Stimulated activated effector memory CD8-positive, alpha-beta T cell treated with anti-CD3 and anti-CD28 coated beads, Interleukin-12 subunit alpha, Interleukin-12 subunit beta, amount 100 ng/mL, for 72 hours (primary cell): ENCODE data around the gene AHCYL2.
"Not testable (repeated sequence)": the region's sequence is repeated elsewhere in the genome, so short reads cannot be mapped to it uniquely, and the experiment has no call there.

Source experiments
- ATAC-seq: fragments of 150-1000 bp; cut with Tn5 transposase; 2 replicates; pipeline ENCODE4 v1.10.0; 2021
- DNase-seq, 2 donors: peaks; one replicate each; pipeline ENCODE4 v3.0.0; 2021 to 2022; ENCODE audit warnings: low spot score in 2 of 2
- H3K27ac Mint-ChIP-seq: one replicate; pipeline ENCODE4 v1.8.0; 2022; ENCODE audit warnings: mild to moderate bottlenecking, mixed read lengths
- H3K36me3 Mint-ChIP-seq: one replicate; pipeline ENCODE4 v1.8.0; 2022; ENCODE audit warnings: mild to moderate bottlenecking, mixed read lengths
- H3K4me1 Mint-ChIP-seq: one replicate; pipeline ENCODE4 v1.8.0; 2022; ENCODE audit warnings: mixed read lengths
- H3K4me3 Mint-ChIP-seq: one replicate; pipeline ENCODE4 v1.8.0; 2022; ENCODE audit warnings: mild to moderate bottlenecking, mixed read lengths
- H3K9me3 Mint-ChIP-seq: one replicate; pipeline ENCODE4 v1.8.0; 2022; ENCODE audit warnings: mixed read lengths

Gene AHCYL2

DNA sequence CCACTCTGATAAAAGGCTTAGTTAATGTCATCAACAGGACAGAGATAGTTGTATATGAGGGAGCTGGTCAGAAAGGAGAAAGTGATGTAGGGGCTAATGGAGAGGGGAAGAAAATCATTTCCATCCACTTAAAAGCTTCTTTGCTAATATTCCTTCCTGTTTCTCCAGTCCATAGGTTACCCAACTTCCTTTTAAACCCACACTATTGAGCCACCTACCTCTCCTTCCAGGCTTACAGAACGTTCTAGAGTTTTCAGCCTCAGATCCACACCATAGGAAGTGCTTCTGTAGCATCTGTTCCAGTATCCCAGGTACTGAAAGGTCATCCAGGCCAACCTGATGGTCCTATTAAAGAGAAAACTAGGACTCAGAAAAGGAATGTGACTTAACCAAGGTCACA lies 237.6 kb downstream of the AHCYL2 start:
- Mint-ChIP-seq H3K4me1 (no peaks in the 10 kb centered on the region), H3K36me3 (no peaks in the 10 kb centered on the region), H3K4me3 (no peak overlapping the region), H3K27ac (no peak overlapping the region), H3K9me3 (no peaks in the 10 kb centered on the region)
- DNase-seq (no peak), ATAC-seq (no peak)

DNA sequence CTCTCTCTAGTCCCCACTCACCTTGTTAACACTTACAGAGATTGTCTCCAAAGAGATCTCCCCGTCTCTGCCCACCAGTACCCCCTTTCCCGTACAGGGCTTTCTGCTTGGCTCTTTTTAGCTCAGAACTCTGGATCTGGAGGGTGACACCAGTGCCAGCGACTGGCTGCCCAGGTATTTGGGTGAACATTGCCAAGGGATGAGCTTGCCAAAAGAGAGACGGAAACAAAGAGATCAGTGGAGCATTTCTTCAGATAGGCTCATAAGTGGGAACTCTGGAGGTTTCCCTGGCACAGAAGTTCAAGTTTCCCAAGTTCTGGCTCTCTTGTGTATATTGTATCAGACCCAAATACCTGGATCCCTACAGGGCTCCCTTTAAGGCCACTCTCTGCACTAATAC lies 239.4 kb downstream of the AHCYL2 start:
- peaks cover 14% of the 10 kb centered on the region for H3K36me3 Mint-ChIP-seq
- H3K4me3 Mint-ChIP-seq, result no peak overlapping the region
- DNase-seq (no peak), ATAC-seq (no peak)
- no peaks in the 10 kb centered on the region for H3K9me3 Mint-ChIP-seq
- H3K27ac Mint-ChIP-seq, result no peak overlapping the region
- no peaks in the 10 kb centered on the region for H3K4me1 Mint-ChIP-seq

DNA sequence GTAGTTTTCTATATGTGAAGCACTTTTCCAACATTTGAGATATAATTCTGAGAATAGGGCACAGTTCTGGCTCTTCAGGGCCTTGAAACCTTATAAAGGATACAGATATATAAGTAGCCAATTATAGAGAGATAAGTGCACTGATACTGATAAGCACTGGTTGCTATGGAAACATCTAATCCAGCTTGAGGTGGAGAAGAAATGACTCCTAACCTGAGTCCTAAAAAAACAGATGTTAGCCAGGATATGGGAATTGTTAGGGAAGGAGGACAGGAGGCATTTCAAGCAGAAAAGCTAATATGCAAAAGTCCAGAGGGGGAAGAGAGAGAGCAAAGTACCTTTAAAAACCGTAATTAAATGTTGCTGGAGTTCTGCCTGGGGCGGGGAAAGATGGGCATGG lies 240.2 kb downstream of the AHCYL2 start:
- H3K4me1 Mint-ChIP-seq, result no peaks in the 10 kb centered on the region
- H3K9me3 Mint-ChIP-seq, result no peaks in the 10 kb centered on the region
- no peak overlapping the region for H3K27ac Mint-ChIP-seq

DNA sequence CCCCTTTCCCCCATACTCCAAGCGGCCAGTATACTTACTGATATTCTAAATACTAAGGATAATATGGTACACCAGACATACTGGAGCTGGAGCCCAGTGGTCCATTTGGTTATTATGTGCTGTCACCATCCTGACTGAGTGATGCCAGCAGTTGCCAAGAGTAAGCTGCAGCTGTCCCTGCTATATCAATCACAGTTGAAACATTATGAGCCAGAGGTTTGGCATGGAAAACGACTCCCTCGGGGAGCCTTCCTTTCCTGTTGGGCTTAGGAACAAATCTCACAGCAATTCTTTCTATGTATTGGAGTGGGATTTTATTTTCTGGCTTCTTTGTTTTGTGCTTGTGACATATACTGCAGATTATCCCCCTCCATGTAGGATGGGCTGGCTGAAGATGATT lies 242.0 kb downstream of the AHCYL2 start:
- Mint-ChIP-seq H3K27ac (no peak overlapping the region), H3K9me3 (no peaks in the 10 kb centered on the region), H3K36me3 (peaks cover 27% of the 10 kb centered on the region), H3K4me3 (no peak overlapping the region), H3K4me1 (peaks cover 12% of the 10 kb centered on the region)
- ATAC-seq, result no peak
- DNase-seq, result no peak

More for the DNA sequence above, 240.2 kb downstream of the AHCYL2 start:
- H3K4me3 Mint-ChIP-seq, result no peak overlapping the region
- DNase-seq (no peak), ATAC-seq (no peak)
- peaks cover 14% of the 10 kb centered on the region for H3K36me3 Mint-ChIP-seq

DNA sequence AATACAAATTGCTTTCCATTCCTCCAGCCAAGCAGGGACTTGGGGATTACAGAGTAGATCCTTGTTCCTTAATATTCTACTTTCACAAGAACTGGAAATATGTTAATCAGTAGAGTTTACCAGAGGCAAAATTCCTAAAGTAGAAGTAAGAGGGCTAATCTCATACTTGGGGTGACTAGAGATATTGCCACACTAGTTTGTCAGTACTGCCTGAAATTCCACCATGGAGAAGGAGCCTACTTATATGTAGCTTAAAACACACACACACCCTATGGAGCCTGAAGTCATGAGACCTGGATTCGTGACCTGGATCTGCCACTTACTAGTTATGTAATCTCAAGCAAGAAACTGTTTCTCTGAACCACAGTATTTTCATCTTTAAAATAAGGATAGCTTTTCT lies 243.3 kb downstream of the AHCYL2 start:
- H3K4me1 Mint-ChIP-seq, result peaks cover 12% of the 10 kb centered on the region
- H3K36me3 Mint-ChIP-seq, result peaks cover 40% of the 10 kb centered on the region
- no peaks in the 10 kb centered on the region for H3K9me3 Mint-ChIP-seq
- ATAC-seq (no peak), DNase-seq (no peak)
- H3K27ac Mint-ChIP-seq, result peak overlapping the region; percentile 45
- H3K4me3 Mint-ChIP-seq, result no peak overlapping the region

DNA sequence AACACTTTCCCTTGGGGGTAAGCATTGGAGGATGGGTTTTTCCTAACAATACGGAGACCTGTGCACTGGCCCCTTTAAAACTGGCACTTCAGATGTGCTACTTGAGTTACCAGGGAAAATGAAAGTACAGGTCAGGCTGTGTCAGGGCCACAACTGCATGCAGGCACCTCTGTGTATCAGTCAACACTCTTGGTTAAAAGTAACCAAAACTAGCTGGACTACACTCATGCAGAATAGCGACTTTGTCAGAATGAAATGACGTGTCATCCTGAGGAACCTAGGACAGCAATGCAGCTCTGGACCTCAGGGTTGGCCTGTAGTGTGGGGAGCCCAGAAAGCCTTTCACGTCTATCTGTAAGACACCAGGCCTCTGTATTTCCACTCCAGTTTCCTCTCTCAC lies 243.7 kb downstream of the AHCYL2 start:
- Mint-ChIP-seq H3K27ac (peak overlapping the region; percentile 45), H3K36me3 (peaks cover 45% of the 10 kb centered on the region), H3K9me3 (no peaks in the 10 kb centered on the region), H3K4me3 (no peak overlapping the region), H3K4me1 (peaks cover 12% of the 10 kb centered on the region)
- DNase-seq, result no peak
- ATAC-seq, result peak; percentile 83

DNA sequence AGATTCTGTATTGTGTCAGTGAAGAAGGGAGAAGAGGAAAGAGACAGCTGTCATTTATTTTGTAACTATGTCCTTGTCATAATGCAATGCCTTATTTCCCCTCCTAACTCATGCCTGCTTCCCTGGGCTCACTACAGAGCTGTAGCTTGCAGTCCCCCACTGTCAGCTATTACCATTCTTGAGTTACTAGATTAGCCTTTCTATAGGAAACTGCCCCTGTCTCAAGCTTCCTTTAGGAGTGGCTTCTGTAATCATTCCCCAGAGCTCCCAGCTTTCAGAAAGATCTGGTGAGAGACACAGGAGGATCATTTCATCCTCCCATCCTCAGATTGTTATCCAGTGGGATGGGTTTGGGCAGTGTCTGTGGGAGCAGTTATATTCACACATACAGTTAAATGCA lies 245.1 kb downstream of the AHCYL2 start:
- H3K9me3 Mint-ChIP-seq, result no peaks in the 10 kb centered on the region
- no peak for ATAC-seq
- DNase-seq, result no peak
- H3K4me3 Mint-ChIP-seq, result no peak overlapping the region
- H3K36me3 Mint-ChIP-seq, result peaks cover 59% of the 10 kb centered on the region
- no peak overlapping the region for H3K27ac Mint-ChIP-seq
- peaks cover 12% of the 10 kb centered on the region for H3K4me1 Mint-ChIP-seq

DNA sequence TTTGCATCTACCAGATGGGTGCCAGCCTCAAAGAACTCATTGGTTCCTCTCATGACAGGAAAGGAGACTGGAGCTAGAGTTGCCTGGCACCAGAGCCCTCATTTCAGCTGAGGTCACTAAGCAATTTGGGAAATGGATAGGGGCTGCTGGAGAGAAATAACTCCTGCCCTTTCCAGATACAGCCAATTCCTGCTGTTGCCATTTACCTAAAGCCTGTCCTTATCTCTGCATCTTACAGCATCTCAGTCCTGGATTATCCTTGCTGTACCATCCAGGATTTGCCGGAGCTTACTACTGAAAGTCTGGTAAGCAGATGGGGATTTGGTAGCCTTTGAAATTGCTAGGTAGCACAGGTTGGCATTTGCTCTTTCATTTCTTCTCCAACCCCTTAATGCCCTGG lies 245.6 kb downstream of the AHCYL2 start:
- no peak overlapping the region for H3K4me3 Mint-ChIP-seq
- peaks cover 64% of the 10 kb centered on the region for H3K36me3 Mint-ChIP-seq
- peaks cover 12% of the 10 kb centered on the region for H3K4me1 Mint-ChIP-seq
- ATAC-seq (no peak), DNase-seq (no peak)
- H3K27ac Mint-ChIP-seq, result no peak overlapping the region
- H3K9me3 Mint-ChIP-seq, result no peaks in the 10 kb centered on the region

DNA sequence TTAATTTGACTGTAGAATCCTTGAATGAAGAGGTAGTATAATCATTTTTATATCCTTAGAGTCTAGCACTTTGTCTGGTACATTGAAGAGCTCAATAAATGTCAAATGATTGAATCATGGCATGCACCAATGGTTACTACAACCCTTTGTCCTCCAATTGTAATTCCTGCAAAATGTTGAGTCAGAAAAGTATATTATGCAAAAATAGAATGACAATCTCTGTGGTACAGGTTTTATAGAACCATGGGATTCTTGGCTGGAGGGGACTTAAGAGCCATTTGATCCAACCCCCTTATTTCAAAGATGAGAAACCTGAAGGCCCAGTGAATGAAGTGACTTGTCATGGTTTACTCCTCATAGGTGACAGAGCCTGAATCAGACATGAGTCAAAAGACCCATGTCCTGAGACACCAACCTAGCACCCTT lies 246.6 kb downstream of the AHCYL2 start:
- H3K4me3 Mint-ChIP-seq, result no peak overlapping the region
- DNase-seq (no peak), ATAC-seq (peak; percentile 85)
- H3K27ac Mint-ChIP-seq, result no peak overlapping the region
- peaks cover 70% of the 10 kb centered on the region for H3K36me3 Mint-ChIP-seq
- H3K9me3 Mint-ChIP-seq, result no peaks in the 10 kb centered on the region
- H3K4me1 Mint-ChIP-seq, result peaks cover 12% of the 10 kb centered on the region

DNA sequence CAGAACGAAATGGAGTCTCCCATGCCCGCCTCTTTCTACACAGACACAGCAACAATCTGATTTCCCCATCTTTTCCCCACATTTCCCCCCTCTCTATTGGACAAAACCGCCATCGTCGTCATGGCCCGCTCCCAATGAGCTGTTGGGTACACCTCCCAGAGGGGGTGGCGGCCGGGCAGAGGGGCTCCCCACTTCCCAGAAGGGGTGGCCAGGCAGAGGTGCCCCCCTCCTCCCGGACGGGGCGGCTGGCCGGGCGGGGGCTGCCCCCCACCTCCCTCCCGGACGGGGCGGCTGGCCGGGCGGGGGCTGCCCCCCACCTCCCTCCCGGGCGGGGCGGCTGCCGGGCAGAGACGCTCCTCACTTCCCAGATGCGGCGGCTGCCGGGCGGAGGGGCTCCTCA lies 251.1 kb downstream of the AHCYL2 start:
- not testable (repeated sequence) for H3K4me1 Mint-ChIP-seq, ATAC-seq, H3K27ac Mint-ChIP-seq, H3K9me3 Mint-ChIP-seq, DNase-seq, H3K4me3 Mint-ChIP-seq
- peaks cover 79% of the 10 kb centered on the region for H3K36me3 Mint-ChIP-seq

DNA sequence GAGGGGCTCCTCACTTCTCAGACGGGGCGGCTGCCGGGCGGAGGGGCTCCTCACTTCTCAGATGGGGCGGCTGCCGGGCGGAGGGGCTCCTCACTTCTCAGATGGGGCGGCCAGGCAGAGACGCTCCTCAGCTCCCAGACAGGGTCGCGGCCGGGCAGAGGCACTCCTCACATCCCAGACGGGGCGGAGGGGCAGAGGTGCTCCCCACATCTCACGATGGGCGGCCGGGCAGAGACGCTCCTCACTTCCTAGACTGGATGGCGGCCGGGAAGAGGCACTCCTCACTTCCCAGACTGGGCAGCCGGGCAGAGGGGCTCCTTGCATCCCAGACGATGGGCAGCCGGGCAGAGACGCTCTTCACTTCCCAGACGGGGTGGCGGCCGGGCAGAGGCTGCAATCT lies 251.6 kb downstream of the AHCYL2 start:
- H3K9me3 Mint-ChIP-seq, H3K4me3 Mint-ChIP-seq, ATAC-seq, H3K4me1 Mint-ChIP-seq, DNase-seq, H3K27ac Mint-ChIP-seq: not testable (repeated sequence)
- H3K36me3 Mint-ChIP-seq, result peaks cover 79% of the 10 kb centered on the region
